Mucosa of stomach (tissue), 1 donor: ENCODE data around the gene PTPN3.

Experiments used
- H3K27me3 ChIP-seq: one replicate; pipeline ENCODE4 v1.7.0; 2013; ENCODE audit warnings: mild to moderate bottlenecking, low read length; ENCODE audit not compliant: control insufficient read depth, insufficient read depth
- H3K36me3 ChIP-seq: one replicate; pipeline ENCODE4 v1.7.0; 2013; ENCODE audit warnings: low read length; ENCODE audit not compliant: control insufficient read depth, insufficient read depth
- H3K4me1 ChIP-seq: one replicate; pipeline ENCODE4 v1.7.0; 2013; ENCODE audit warnings: mild to moderate bottlenecking, low read length; ENCODE audit not compliant: control insufficient read depth, insufficient read depth
- H3K4me3 ChIP-seq: one replicate; pipeline ENCODE4 v1.7.0; 2013; ENCODE audit warnings: low read length
- H3K9ac ChIP-seq: one replicate; pipeline ENCODE4 v1.7.0; 2013; ENCODE audit warnings: mild to moderate bottlenecking, low read length, moderate library complexity
- H3K9me3 ChIP-seq: one replicate; pipeline ENCODE4 v1.7.0; 2013; ENCODE audit warnings: mild to moderate bottlenecking, low read length, moderate library complexity; ENCODE audit not compliant: control insufficient read depth
- donor health status: Pancreatic carcinoma.

The PTPN3 gene

GRCh38 chr9:109455391-109455790 is 42.7 kb downstream of the PTPN3 start:
- Histone ChIP-seq H3K4me3 (no peak overlapping the region), H3K4me1 (peaks cover 18% of the 10 kb centered on the region), H3K36me3 (peaks cover 9% of the 10 kb centered on the region), H3K27me3 (no peaks in the 10 kb centered on the region), H3K9me3 (no peaks in the 10 kb centered on the region), H3K9ac (no peak overlapping the region)

- no peaks in the 10 kb centered on the region for H3K27me3 ChIP-seq
These were observed 43.4 kb downstream of the PTPN3 start for GRCh38 chr9:109454601-109455155.

GRCh38 chr9:109454041-109454440 is 44.1 kb downstream of the PTPN3 start:
- no peaks in the 10 kb centered on the region for H3K27me3 ChIP-seq
- H3K36me3 ChIP-seq, result peaks cover 12% of the 10 kb centered on the region
- H3K4me1 ChIP-seq, result peaks cover 18% of the 10 kb centered on the region
- H3K9ac ChIP-seq, result no peak overlapping the region
- H3K9me3 ChIP-seq, result no peaks in the 10 kb centered on the region
- H3K4me3 ChIP-seq, result no peak overlapping the region

More at GRCh38 chr9:109454601-109455155, 43.4 kb downstream of the PTPN3 start:
- Histone ChIP-seq H3K36me3 (peaks cover 9% of the 10 kb centered on the region), H3K4me1 (peaks cover 18% of the 10 kb centered on the region), H3K9ac (no peak overlapping the region), H3K4me3 (no peak overlapping the region), H3K9me3 (no peaks in the 10 kb centered on the region)

- Histone ChIP-seq H3K9ac (peak overlapping the region; percentile 3), H3K4me1 (peaks cover 18% of the 10 kb centered on the region), H3K36me3 (peaks cover 14% of the 10 kb centered on the region), H3K9me3 (no peaks in the 10 kb centered on the region), H3K27me3 (no peaks in the 10 kb centered on the region), H3K4me3 (no peak overlapping the region)
These were observed 44.8 kb downstream of the PTPN3 start for GRCh38 chr9:109453210-109453842.

- Histone ChIP-seq H3K4me1 (peaks cover 18% of the 10 kb centered on the region), H3K27me3 (no peaks in the 10 kb centered on the region), H3K9ac (no peak overlapping the region), H3K9me3 (no peaks in the 10 kb centered on the region), H3K4me3 (no peak overlapping the region), H3K36me3 (peaks cover 14% of the 10 kb centered on the region)
These were observed 45.3 kb downstream of the PTPN3 start for GRCh38 chr9:109452761-109453160.

GRCh38 chr9:109451311-109452025 is 46.6 kb downstream of the PTPN3 start:
- no peaks in the 10 kb centered on the region for H3K9me3 ChIP-seq
- H3K27me3 ChIP-seq, result no peaks in the 10 kb centered on the region
- H3K36me3 ChIP-seq, result peaks cover 14% of the 10 kb centered on the region
- H3K4me1 ChIP-seq, result peaks cover 18% of the 10 kb centered on the region
- no peak overlapping the region for H3K9ac ChIP-seq
- no peak overlapping the region for H3K4me3 ChIP-seq

GRCh38 chr9:109450346-109450745 is 47.8 kb downstream of the PTPN3 start:
- Histone ChIP-seq H3K27me3 (no peaks in the 10 kb centered on the region), H3K4me1 (peaks cover 18% of the 10 kb centered on the region), H3K9me3 (no peaks in the 10 kb centered on the region), H3K9ac (no peak overlapping the region), H3K4me3 (no peak overlapping the region), H3K36me3 (peaks cover 7% of the 10 kb centered on the region)

GRCh38 chr9:109449036-109449798 is 48.9 kb downstream of the PTPN3 start:
- peaks cover 5% of the 10 kb centered on the region for H3K36me3 ChIP-seq
- no peak overlapping the region for H3K4me3 ChIP-seq
- H3K9me3 ChIP-seq, result no peaks in the 10 kb centered on the region
- no peak overlapping the region for H3K9ac ChIP-seq
- no peaks in the 10 kb centered on the region for H3K27me3 ChIP-seq
- H3K4me1 ChIP-seq, result peaks cover 11% of the 10 kb centered on the region

- Histone ChIP-seq H3K36me3 (peaks cover 5% of the 10 kb centered on the region), H3K9ac (no peak overlapping the region), H3K9me3 (no peaks in the 10 kb centered on the region), H3K4me3 (no peak overlapping the region), H3K27me3 (no peaks in the 10 kb centered on the region), H3K4me1 (peaks cover 1% of the 10 kb centered on the region)
These were observed 49.9 kb downstream of the PTPN3 start for GRCh38 chr9:109448223-109448622.

- no peak overlapping the region for H3K4me3 ChIP-seq
- no peaks in the 10 kb centered on the region for H3K4me1 ChIP-seq
- no peaks in the 10 kb centered on the region for H3K9me3 ChIP-seq
- H3K27me3 ChIP-seq, result no peaks in the 10 kb centered on the region
- no peak overlapping the region for H3K9ac ChIP-seq
- peaks cover 5% of the 10 kb centered on the region for H3K36me3 ChIP-seq
These were observed 50.6 kb downstream of the PTPN3 start for GRCh38 chr9:109447329-109448076.

- Histone ChIP-seq H3K27me3 (no peaks in the 10 kb centered on the region), H3K9me3 (no peaks in the 10 kb centered on the region), H3K4me3 (no peak overlapping the region), H3K36me3 (peaks cover 5% of the 10 kb centered on the region), H3K9ac (no peak overlapping the region), H3K4me1 (peaks cover 6% of the 10 kb centered on the region)
These were observed 53.3 kb downstream of the PTPN3 start for GRCh38 chr9:109444771-109445320.
